HEK293 (cell line): Measurements from ENCODE around the gene RNF11.

Experiments
- GFI1B ChIP-seq: fragments of 450-650 bp; formaldehyde crosslinking; IDR thresholded peaks from 2 replicates; pipeline ENCODE4 v1.5.1; 2016; ENCODE audit warnings: missing biosample characterization, missing genetic modification characterization
- GLI4 ChIP-seq: fragments of 450-650 bp; formaldehyde crosslinking; IDR thresholded peaks from 2 replicates; pipeline ENCODE4 v1.5.1; 2016; ENCODE audit warnings: missing biosample characterization, missing genetic modification characterization
- GLIS1 ChIP-seq: fragments of 450-650 bp; formaldehyde crosslinking; IDR thresholded peaks from 2 replicates; pipeline ENCODE4 v1.5.1; 2016; ENCODE audit warnings: missing biosample characterization, missing genetic modification characterization
- OSR2 ChIP-seq: fragments of 450-650 bp; formaldehyde crosslinking; IDR thresholded peaks from 2 replicates; pipeline ENCODE4 v1.5.1; 2016; ENCODE audit warnings: missing biosample characterization, missing genetic modification characterization
- ZBTB48 ChIP-seq: fragments of 450-650 bp; formaldehyde crosslinking; IDR thresholded peaks from 2 replicates; pipeline ENCODE4 v1.5.1; 2016; ENCODE audit warnings: missing biosample characterization, missing genetic modification characterization
- ZFP37 ChIP-seq: fragments of 450-650 bp; formaldehyde crosslinking; IDR thresholded peaks from 2 replicates; pipeline ENCODE4 v1.5.1; 2016; ENCODE audit warnings: missing biosample characterization, missing genetic modification characterization
- ZNF10 ChIP-seq: fragments of 450-650 bp; formaldehyde crosslinking; IDR thresholded peaks from 2 replicates; pipeline ENCODE4 v1.5.1; 2017; ENCODE audit warnings: missing biosample characterization, missing genetic modification characterization
- ZNF112 ChIP-seq: fragments of 450-650 bp; formaldehyde crosslinking; IDR thresholded peaks from 2 replicates; pipeline ENCODE4 v1.5.0; 2017; ENCODE audit warnings: missing biosample characterization, missing genetic modification characterization
- ZNF211 ChIP-seq: fragments of 450-650 bp; formaldehyde crosslinking; IDR thresholded peaks from 2 replicates; pipeline ENCODE4 v1.5.1; 2016; ENCODE audit warnings: low read depth, missing biosample characterization, missing genetic modification characterization
- ZNF341 ChIP-seq: fragments of 450-650 bp; formaldehyde crosslinking; IDR thresholded peaks from 2 replicates; pipeline ENCODE4; 2016; ENCODE audit warnings: low read depth, missing biosample characterization, missing genetic modification characterization
- ZNF394 ChIP-seq: fragments of 450-650 bp; formaldehyde crosslinking; IDR thresholded peaks from 2 replicates; pipeline ENCODE4 v1.5.1; 2016; ENCODE audit warnings: missing biosample characterization, missing genetic modification characterization, mild to moderate bottlenecking, moderate library complexity, borderline replicate concordance
- ZNF423 ChIP-seq: fragments of 450-650 bp; formaldehyde crosslinking; IDR thresholded peaks from 2 replicates; pipeline ENCODE4 v1.5.1; 2016; ENCODE audit warnings: missing biosample characterization, missing genetic modification characterization
- ZNF426 ChIP-seq: fragments of 450-650 bp; formaldehyde crosslinking; IDR thresholded peaks from 2 replicates; pipeline ENCODE4 v1.5.1; 2017; ENCODE audit warnings: missing biosample characterization, missing genetic modification characterization, mild to moderate bottlenecking, inconsistent platforms, moderate library complexity
- ZNF529 ChIP-seq: fragments of 450-650 bp; formaldehyde crosslinking; IDR thresholded peaks from 2 replicates; pipeline ENCODE4 v1.5.1; 2017; ENCODE audit warnings: missing genetic modification characterization, missing biosample characterization; ENCODE audit not compliant: insufficient replicate concordance
- ZNF629 ChIP-seq: fragments of 450-650 bp; formaldehyde crosslinking; IDR thresholded peaks from 2 replicates; pipeline ENCODE4 v1.5.1; 2017; ENCODE audit warnings: missing biosample characterization, missing genetic modification characterization
- ZNF660 ChIP-seq: fragments of 450-650 bp; IDR thresholded peaks from 2 replicates; pipeline ENCODE4 v1.5.1; 2018; ENCODE audit warnings: missing biosample characterization, mild to moderate bottlenecking, missing genetic modification characterization
- ZNF664 ChIP-seq: fragments of 450-650 bp; formaldehyde crosslinking; IDR thresholded peaks from 2 replicates; pipeline ENCODE4 v1.5.1; 2016; ENCODE audit warnings: missing biosample characterization, missing genetic modification characterization
- ZNF707 ChIP-seq: fragments of 450-650 bp; formaldehyde crosslinking; IDR thresholded peaks from 2 replicates; pipeline ENCODE4 v1.5.1; 2016; ENCODE audit warnings: missing biosample characterization, missing genetic modification characterization
- ZNF747 ChIP-seq: fragments of 450-650 bp; formaldehyde crosslinking; IDR thresholded peaks from 2 replicates; pipeline ENCODE4 v1.5.1; 2016; ENCODE audit warnings: missing biosample characterization, missing genetic modification characterization
- ZNF776 ChIP-seq: fragments of 450-650 bp; formaldehyde crosslinking; IDR thresholded peaks from 2 replicates; pipeline ENCODE4 v1.5.0; 2017; ENCODE audit warnings: missing biosample characterization, missing genetic modification characterization, borderline replicate concordance
- ZNF791 ChIP-seq: fragments of 450-650 bp; formaldehyde crosslinking; IDR thresholded peaks from 2 replicates; pipeline ENCODE4 v1.5.1; 2016; ENCODE audit warnings: missing biosample characterization, missing genetic modification characterization
- ZNF843 ChIP-seq: fragments of 450-650 bp; formaldehyde crosslinking; IDR thresholded peaks from 2 replicates; pipeline ENCODE4 v1.5.1; 2016; ENCODE audit warnings: missing biosample characterization, missing genetic modification characterization
- TF ChIP-seq, protein P1 (sequence below): fragments of 450-650 bp; formaldehyde crosslinking; IDR thresholded peaks from 2 replicates; pipeline ENCODE4 v1.5.1; 2016; ENCODE audit warnings: missing biosample characterization, missing genetic modification characterization
- TF ChIP-seq, protein P2 (sequence below): fragments of 450-650 bp; formaldehyde crosslinking; IDR thresholded peaks from 2 replicates; pipeline ENCODE4 v1.5.1; 2016; ENCODE audit warnings: missing biosample characterization, missing genetic modification characterization
- TF ChIP-seq, protein P3 (sequence below): fragments of 450-650 bp; formaldehyde crosslinking; IDR thresholded peaks from 2 replicates; pipeline ENCODE4; 2016; ENCODE audit warnings: missing biosample characterization, missing genetic modification characterization
- TF ChIP-seq, protein P4 (sequence below): fragments of 450-650 bp; formaldehyde crosslinking; IDR thresholded peaks from 2 replicates; pipeline ENCODE4 v1.5.1; 2016; ENCODE audit warnings: missing biosample characterization, missing genetic modification characterization, borderline replicate concordance
- TF ChIP-seq, protein P5 (sequence below): fragments of 450-650 bp; formaldehyde crosslinking; IDR thresholded peaks from 2 replicates; pipeline ENCODE4 v1.5.1; 2016; ENCODE audit warnings: missing biosample characterization, missing genetic modification characterization
- TF ChIP-seq, protein P6 (sequence below): fragments of 450-650 bp; formaldehyde crosslinking; IDR thresholded peaks from 2 replicates; pipeline ENCODE4 v1.5.1; 2017; ENCODE audit warnings: missing biosample characterization, missing genetic modification characterization
- TF ChIP-seq, protein P7 (sequence below): fragments of 450-650 bp; formaldehyde crosslinking; IDR thresholded peaks from 2 replicates; pipeline ENCODE4 v1.5.1; 2016; ENCODE audit warnings: missing biosample characterization, missing genetic modification characterization

RNF11 gene

DNA sequence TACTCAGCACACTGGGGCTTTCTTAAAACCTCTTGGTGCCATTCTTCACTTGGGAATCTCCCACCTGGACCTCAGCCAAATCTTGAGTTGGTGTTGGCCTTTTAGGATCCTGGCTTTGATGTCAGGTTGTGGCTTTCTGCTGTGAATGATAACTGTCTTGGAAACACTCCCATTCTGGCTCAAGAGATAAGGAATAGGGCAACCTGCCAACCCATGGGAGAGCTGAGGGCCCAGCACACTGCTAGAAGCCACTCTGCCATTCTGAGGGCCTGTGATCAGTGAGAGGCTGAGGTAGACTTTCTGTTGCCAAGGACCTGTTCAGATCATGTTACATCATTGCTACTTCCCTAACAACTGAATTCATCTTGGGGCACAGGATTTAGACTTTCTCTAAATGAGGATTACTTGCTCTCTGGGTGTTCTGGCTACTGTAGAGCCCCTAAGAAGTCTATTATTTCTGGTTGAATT, 48.4 kb downstream of the RNF11 start (continued):
- TF ChIP-seq, protein P1, sequence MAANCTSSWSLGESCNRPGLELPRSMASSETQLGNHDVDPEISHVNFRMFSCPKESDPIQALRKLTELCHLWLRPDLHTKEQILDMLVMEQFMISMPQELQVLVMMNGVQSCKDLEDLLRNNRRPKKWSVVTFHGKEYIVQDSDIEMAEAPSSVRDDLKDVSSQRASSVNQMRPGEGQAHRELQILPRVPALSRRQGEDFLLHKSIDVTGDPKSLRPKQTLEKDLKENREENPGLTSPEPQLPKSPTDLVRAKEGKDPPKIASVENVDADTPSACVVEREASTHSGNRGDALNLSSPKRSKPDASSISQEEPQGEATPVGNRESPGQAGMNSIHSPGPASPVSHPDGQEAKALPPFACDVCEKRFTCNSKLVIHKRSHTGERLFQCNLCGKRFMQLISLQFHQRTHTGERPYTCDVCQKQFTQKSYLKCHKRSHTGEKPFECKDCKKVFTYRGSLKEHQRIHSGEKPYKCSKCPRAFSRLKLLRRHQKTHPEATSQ (tag by site-specific recombination), result no peak
- peak; percentile 98 for TF ChIP-seq ZBTB48 (tag by site-specific recombination)
- peak; percentile 99 for TF ChIP-seq OSR2 (tag by site-specific recombination)
- TF ChIP-seq ZNF660, result peak; percentile 95
- TF ChIP-seq, protein P2, sequence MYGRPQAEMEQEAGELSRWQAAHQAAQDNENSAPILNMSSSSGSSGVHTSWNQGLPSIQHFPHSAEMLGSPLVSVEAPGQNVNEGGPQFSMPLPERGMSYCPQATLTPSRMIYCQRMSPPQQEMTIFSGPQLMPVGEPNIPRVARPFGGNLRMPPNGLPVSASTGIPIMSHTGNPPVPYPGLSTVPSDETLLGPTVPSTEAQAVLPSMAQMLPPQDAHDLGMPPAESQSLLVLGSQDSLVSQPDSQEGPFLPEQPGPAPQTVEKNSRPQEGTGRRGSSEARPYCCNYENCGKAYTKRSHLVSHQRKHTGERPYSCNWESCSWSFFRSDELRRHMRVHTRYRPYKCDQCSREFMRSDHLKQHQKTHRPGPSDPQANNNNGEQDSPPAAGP (tag by site-specific recombination), result no peak
- no peak for TF ChIP-seq ZNF112 (tag by site-specific recombination)
- TF ChIP-seq ZNF843 (tag by site-specific recombination), result peak; percentile 89
- TF ChIP-seq, protein P3, sequence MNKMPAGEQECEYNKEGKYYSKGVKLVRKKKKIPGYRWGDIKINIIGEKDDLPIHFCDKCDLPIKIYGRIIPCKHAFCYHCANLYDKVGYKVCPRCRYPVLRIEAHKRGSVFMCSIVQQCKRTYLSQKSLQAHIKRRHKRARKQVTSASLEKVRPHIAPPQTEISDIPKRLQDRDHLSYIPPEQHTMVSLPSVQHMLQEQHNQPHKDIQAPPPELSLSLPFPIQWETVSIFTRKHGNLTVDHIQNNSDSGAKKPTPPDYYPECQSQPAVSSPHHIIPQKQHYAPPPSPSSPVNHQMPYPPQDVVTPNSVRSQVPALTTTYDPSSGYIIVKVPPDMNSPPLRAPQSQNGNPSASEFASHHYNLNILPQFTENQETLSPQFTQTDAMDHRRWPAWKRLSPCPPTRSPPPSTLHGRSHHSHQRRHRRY (tag by site-specific recombination), result no peak
- no peak for TF ChIP-seq ZNF211 (tag by site-specific recombination)
- no peak for TF ChIP-seq GFI1B (tag by site-specific recombination)
- no peak for TF ChIP-seq ZNF426 (tag by site-specific recombination)
- TF ChIP-seq ZNF664 (tag by site-specific recombination), result no peak
- no peak for TF ChIP-seq ZNF529 (tag by site-specific recombination)
- no peak for TF ChIP-seq GLI4 (tag by site-specific recombination)
- TF ChIP-seq, protein P4, sequence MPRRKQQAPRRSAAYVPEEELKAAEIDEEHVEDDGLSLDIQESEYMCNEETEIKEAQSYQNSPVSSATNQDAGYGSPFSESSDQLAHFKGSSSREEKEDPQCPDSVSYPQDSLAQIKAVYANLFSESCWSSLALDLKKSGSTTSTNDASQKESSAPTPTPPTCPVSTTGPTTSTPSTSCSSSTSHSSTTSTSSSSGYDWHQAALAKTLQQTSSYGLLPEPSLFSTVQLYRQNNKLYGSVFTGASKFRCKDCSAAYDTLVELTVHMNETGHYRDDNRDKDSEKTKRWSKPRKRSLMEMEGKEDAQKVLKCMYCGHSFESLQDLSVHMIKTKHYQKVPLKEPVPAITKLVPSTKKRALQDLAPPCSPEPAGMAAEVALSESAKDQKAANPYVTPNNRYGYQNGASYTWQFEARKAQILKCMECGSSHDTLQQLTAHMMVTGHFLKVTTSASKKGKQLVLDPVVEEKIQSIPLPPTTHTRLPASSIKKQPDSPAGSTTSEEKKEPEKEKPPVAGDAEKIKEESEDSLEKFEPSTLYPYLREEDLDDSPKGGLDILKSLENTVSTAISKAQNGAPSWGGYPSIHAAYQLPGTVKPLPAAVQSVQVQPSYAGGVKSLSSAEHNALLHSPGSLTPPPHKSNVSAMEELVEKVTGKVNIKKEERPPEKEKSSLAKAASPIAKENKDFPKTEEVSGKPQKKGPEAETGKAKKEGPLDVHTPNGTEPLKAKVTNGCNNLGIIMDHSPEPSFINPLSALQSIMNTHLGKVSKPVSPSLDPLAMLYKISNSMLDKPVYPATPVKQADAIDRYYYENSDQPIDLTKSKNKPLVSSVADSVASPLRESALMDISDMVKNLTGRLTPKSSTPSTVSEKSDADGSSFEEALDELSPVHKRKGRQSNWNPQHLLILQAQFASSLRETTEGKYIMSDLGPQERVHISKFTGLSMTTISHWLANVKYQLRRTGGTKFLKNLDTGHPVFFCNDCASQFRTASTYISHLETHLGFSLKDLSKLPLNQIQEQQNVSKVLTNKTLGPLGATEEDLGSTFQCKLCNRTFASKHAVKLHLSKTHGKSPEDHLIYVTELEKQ (tag by site-specific recombination), result peak; percentile 75; the same call in 1 of the 2 replicates
- no peak for TF ChIP-seq ZFP37
- peak; percentile 78 for TF ChIP-seq ZNF629 (tag by site-specific recombination)
- no peak for TF ChIP-seq ZNF776 (tag by site-specific recombination)
- TF ChIP-seq, protein P5, sequence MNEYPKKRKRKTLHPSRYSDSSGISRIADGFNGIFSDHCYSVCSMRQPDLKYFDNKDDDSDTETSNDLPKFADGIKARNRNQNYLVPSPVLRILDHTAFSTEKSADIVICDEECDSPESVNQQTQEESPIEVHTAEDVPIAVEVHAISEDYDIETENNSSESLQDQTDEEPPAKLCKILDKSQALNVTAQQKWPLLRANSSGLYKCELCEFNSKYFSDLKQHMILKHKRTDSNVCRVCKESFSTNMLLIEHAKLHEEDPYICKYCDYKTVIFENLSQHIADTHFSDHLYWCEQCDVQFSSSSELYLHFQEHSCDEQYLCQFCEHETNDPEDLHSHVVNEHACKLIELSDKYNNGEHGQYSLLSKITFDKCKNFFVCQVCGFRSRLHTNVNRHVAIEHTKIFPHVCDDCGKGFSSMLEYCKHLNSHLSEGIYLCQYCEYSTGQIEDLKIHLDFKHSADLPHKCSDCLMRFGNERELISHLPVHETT (tag by site-specific recombination), result no peak
- no peak for TF ChIP-seq ZNF10
- no peak for TF ChIP-seq ZNF791 (tag by site-specific recombination)
- TF ChIP-seq, protein P6, sequence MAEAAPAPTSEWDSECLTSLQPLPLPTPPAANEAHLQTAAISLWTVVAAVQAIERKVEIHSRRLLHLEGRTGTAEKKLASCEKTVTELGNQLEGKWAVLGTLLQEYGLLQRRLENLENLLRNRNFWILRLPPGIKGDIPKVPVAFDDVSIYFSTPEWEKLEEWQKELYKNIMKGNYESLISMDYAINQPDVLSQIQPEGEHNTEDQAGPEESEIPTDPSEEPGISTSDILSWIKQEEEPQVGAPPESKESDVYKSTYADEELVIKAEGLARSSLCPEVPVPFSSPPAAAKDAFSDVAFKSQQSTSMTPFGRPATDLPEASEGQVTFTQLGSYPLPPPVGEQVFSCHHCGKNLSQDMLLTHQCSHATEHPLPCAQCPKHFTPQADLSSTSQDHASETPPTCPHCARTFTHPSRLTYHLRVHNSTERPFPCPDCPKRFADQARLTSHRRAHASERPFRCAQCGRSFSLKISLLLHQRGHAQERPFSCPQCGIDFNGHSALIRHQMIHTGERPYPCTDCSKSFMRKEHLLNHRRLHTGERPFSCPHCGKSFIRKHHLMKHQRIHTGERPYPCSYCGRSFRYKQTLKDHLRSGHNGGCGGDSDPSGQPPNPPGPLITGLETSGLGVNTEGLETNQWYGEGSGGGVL, result peak; percentile 51; the same call in 1 of the 2 replicates
- TF ChIP-seq ZNF747, result no peak
- TF ChIP-seq ZNF707 (tag by site-specific recombination), result no peak
- TF ChIP-seq ZNF394, result no peak
- TF ChIP-seq, protein P7, sequence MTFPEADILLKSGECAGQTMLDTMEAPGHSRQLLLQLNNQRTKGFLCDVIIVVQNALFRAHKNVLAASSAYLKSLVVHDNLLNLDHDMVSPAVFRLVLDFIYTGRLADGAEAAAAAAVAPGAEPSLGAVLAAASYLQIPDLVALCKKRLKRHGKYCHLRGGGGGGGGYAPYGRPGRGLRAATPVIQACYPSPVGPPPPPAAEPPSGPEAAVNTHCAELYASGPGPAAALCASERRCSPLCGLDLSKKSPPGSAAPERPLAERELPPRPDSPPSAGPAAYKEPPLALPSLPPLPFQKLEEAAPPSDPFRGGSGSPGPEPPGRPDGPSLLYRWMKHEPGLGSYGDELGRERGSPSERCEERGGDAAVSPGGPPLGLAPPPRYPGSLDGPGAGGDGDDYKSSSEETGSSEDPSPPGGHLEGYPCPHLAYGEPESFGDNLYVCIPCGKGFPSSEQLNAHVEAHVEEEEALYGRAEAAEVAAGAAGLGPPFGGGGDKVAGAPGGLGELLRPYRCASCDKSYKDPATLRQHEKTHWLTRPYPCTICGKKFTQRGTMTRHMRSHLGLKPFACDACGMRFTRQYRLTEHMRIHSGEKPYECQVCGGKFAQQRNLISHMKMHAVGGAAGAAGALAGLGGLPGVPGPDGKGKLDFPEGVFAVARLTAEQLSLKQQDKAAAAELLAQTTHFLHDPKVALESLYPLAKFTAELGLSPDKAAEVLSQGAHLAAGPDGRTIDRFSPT, result no peak
- peak; percentile 88 for TF ChIP-seq GLIS1
- TF ChIP-seq ZNF423 (tag by site-specific recombination), result no peak
- no peak for TF ChIP-seq ZNF341 (tag by site-specific recombination)
